PC-9 (cell line): ENCODE data around the gene TRIM71. TPM values are rescaled to one million over a fixed set of nuclear protein-coding genes. Genes with fewer than 3 reads are reported as not detected.
A peak's percentile ranks its signal among the peaks of the same experiment; 100 is the strongest.
"Not testable (repeated sequence)": the region's sequence is repeated elsewhere in the genome, so short reads cannot be mapped to it uniquely, and the experiment has no call there.

ENCODE experiments used
- BruUV-seq: library from RNA; stranded (reverse); fragments of 400-500 nt; replicated peaks from 2 replicates; lab custom pipeline; 2021; lab: Mats Ljungman, UMichigan
- CTCF ChIA-PET: fragments of 300-600 bp; sonication (Branson Sonifier 250); formaldehyde crosslinking; loops from one replicate; lab custom pipeline; 2022; ENCODE audit warnings: antibody characterized with exemption; lab: Charles Lee
- POLR2A ChIA-PET: fragments of 300-600 bp; sonication (Branson Sonifier 250); formaldehyde crosslinking; loops from one replicate; lab custom pipeline; 2022; ENCODE audit warnings: antibody characterized with exemption; ENCODE audit not compliant: unreplicated experiment; lab: Charles Lee
- DNase-seq, 2 experiments: peaks; one replicate each; pipeline versions ENCODE4 v3.0.0 to v3.0.0-alpha.2; 2015 to 2022; ENCODE audit warnings: mixed read lengths in 1 of 2
- H2AFZ ChIP-seq: fragments of 200-600 bp; sonication (generic); 2 replicates; pipeline ENCODE4 v1.8.1; 2017; ENCODE audit warnings: antibody characterized with exemption
- H3F3A ChIP-seq: fragments of 200-600 bp; sonication (generic); 2 replicates; pipeline ENCODE4 v1.8.1; 2017; ENCODE audit warnings: antibody characterized with exemption, mild to moderate bottlenecking, low read depth; ENCODE audit not compliant: insufficient read depth
- H3K27ac ChIP-seq: fragments of 200-600 bp; sonication (generic); 2 replicates; pipeline ENCODE4 v1.6.1; 2016; ENCODE audit warnings: mixed run types
- H3K27me3 ChIP-seq: fragments of 200-600 bp; sonication (generic); 2 replicates; pipeline ENCODE4 v1.6.1; 2016; ENCODE audit warnings: low read depth, mixed run types; ENCODE audit not compliant: insufficient read depth
- H3K36me3 ChIP-seq: fragments of 200-600 bp; sonication (generic); 2 replicates; pipeline ENCODE4 v1.6.1; 2016; ENCODE audit warnings: low read depth, mixed run types
- H3K4me1 ChIP-seq: fragments of 200-600 bp; sonication (generic); replicated peaks from 2 replicates; pipeline ENCODE4 v1.6.1; 2016; ENCODE audit warnings: mixed run types; ENCODE audit not compliant: insufficient read depth
- H3K4me2 ChIP-seq: fragments of 200-600 bp; sonication (generic); 2 replicates; pipeline ENCODE4 v1.6.1; 2017; ENCODE audit warnings: mixed run types
- H3K4me3 ChIP-seq: fragments of 200-600 bp; sonication (generic); 2 replicates; pipeline ENCODE4 v1.6.1; 2016; ENCODE audit warnings: mixed run types
- H3K79me2 ChIP-seq: fragments of 200-600 bp; sonication (generic); 2 replicates; pipeline ENCODE4 v1.6.1; 2017; ENCODE audit warnings: low read depth, mixed run types
- H3K9me2 ChIP-seq: fragments of 200-600 bp; sonication (generic); 2 replicates; pipeline ENCODE4 v1.8.1; 2017; ENCODE audit warnings: mild to moderate bottlenecking; ENCODE audit not compliant: insufficient read depth
- H3K9me3 ChIP-seq: fragments of 200-600 bp; sonication (generic); 2 replicates; pipeline ENCODE4 v1.8.1; 2016; ENCODE audit warnings: low read depth; ENCODE audit not compliant: insufficient read depth
- H4K20me1 ChIP-seq: fragments of 200-600 bp; sonication (generic); 2 replicates; pipeline ENCODE4 v1.8.1; 2017; ENCODE audit not compliant: insufficient read depth
- CTCF ChIP-seq: fragments of 200-600 bp; sonication (generic); conservative IDR thresholded peaks from 2 replicates; pipeline ENCODE4 v1.6.1; 2017; ENCODE audit warnings: mixed run types, antibody characterized with exemption, mild to moderate bottlenecking, moderate library complexity
- EZH2 ChIP-seq: fragments of 200-600 bp; sonication (generic); IDR thresholded peaks from 2 replicates; pipeline ENCODE4 v1.8.0; 2017; ENCODE audit warnings: antibody characterized with exemption, low read depth
- intact Hi-C: fragments of 100-400 bp; cut with micrococcal nuclease; formaldehyde crosslinking; loops from one replicate; pipeline ENCODE4 v1.10.0; 2022; ENCODE audit not compliant: unreplicated experiment
- total RNA-seq: library from RNA; stranded (reverse); gene quantifications from 2 replicates; pipeline ENCODE4 v1.2.3, GENCODE V29; 2021

Gene TRIM71
- total RNA-seq, 1 experiment from 2014 or later, result not detected

- ChIA-PET POLR2A (no interaction called here), CTCF (interaction anchor here (0.5 to 0.6 kb wide), 2 partner anchors 140 to 233 kb away, joined by 4 to 9 read pairs; no protein-coding TSS in a partner anchor)
- peak in 1 of 2 experiments; percentile 9 for DNase-seq
- no peaks in the 10 kb centered on the region for H3K9me2 ChIP-seq
- no peak overlapping the region for H3K27ac ChIP-seq
- H3K27me3 ChIP-seq, result no peaks in the 10 kb centered on the region
- no peak overlapping the region for H3K4me2 ChIP-seq
- peak; percentile 64 for TF ChIP-seq CTCF
- TF ChIP-seq EZH2, result no peak
- H2AFZ ChIP-seq, result no peak overlapping the region
- H3K79me2 ChIP-seq, result no peaks in the 10 kb centered on the region
- intact Hi-C loops, result loop anchor here (1.0 to 2.0 kb wide), 2 partner anchors 201 to 423 kb away; no protein-coding TSS in a partner anchor
- no peak overlapping the region for H3K4me3 ChIP-seq
- H4K20me1 ChIP-seq, result no peaks in the 10 kb centered on the region
- no peaks in the 10 kb centered on the region for H3K9me3 ChIP-seq
- H3F3A ChIP-seq, result no peaks in the 10 kb centered on the region
- no peaks in the 10 kb centered on the region for H3K36me3 ChIP-seq
- no TSS peak for BruUV-seq
- H3K4me1 ChIP-seq, result no peaks in the 10 kb centered on the region
Observed at GRCh38 chr3:32934150-32934742, 116.4 kb downstream of the TRIM71 start.

- Histone ChIP-seq H3K27me3 (no peaks in the 10 kb centered on the region), H3K36me3 (no peaks in the 10 kb centered on the region), H4K20me1 (no peaks in the 10 kb centered on the region), H3K4me3 (no peak overlapping the region), H3F3A (no peaks in the 10 kb centered on the region), H3K9me2 (no peaks in the 10 kb centered on the region), H3K27ac (no peak overlapping the region), H2AFZ (no peak overlapping the region), H3K4me2 (no peak overlapping the region), H3K79me2 (no peaks in the 10 kb centered on the region), H3K4me1 (no peaks in the 10 kb centered on the region), H3K9me3 (no peaks in the 10 kb centered on the region)
- BruUV-seq, result no TSS peak
- CTCF ChIA-PET, result no interaction called here
- intact Hi-C loops, result no loop called here
- no peak for DNase-seq
- no peak for TF ChIP-seq EZH2
- TF ChIP-seq CTCF, result no peak
- POLR2A ChIA-PET, result no interaction called here
Observed at GRCh38 chr3:32937331-32937730, 119.5 kb downstream of the TRIM71 start.

GRCh38 chr3:32939531-32940284, 121.9 kb downstream of the TRIM71 start:
- H3K4me1 ChIP-seq, BruUV-seq, H3K27me3 ChIP-seq, H3K4me3 ChIP-seq, H3K4me2 ChIP-seq, POLR2A ChIA-PET, H3K9me3 ChIP-seq, H3K36me3 ChIP-seq, H3F3A ChIP-seq, H3K27ac ChIP-seq, H4K20me1 ChIP-seq, CTCF ChIA-PET, H3K9me2 ChIP-seq, H2AFZ ChIP-seq, H3K79me2 ChIP-seq, DNase-seq, intact Hi-C loops: not testable (repeated sequence)
